Measurements from ENCODE around the gene MFSD12.

DNA sequence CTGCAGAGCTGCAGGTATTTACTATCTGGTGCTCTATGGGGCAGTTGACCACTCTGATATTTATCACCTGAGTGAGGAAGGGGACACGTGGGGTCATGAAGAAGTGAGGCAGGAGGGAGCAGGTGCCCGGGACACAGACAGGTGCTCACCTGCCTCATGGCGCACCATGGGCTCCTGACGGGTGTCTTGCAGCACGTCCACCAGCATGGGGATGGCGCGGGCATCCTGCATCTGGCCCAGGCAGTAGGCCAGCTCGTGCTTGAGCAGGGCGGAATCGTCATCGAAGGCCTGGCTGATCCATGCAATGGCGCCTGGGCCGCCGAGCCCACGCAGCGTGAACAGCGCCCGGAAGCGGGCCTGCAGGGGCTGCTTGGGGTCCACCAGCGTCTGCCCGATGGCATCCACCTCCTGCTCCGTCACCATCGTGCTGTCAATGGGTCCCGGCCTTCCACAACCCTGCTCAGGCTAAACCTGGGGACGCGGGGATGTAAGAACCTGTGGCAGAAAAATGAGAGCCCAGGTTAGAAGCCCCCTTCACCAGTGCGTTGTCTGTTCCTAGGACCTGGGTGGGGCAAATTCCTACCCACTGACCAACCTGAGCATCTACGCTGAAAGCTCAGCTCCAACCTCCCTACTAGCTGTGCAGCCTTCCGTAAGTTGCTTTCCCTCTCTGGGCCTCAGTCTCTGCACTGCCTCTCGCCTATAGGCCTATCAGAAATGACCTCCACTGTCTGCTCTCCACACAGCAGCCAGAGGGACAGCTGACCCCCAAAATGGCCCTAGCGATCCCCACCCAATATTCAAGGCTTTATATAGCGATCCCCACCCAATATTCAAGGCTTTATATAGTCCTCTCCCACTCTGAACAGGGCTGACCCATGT lies 60.8 kb downstream of the MFSD12 start:
- TF ChIP-seq, protein P1, sequence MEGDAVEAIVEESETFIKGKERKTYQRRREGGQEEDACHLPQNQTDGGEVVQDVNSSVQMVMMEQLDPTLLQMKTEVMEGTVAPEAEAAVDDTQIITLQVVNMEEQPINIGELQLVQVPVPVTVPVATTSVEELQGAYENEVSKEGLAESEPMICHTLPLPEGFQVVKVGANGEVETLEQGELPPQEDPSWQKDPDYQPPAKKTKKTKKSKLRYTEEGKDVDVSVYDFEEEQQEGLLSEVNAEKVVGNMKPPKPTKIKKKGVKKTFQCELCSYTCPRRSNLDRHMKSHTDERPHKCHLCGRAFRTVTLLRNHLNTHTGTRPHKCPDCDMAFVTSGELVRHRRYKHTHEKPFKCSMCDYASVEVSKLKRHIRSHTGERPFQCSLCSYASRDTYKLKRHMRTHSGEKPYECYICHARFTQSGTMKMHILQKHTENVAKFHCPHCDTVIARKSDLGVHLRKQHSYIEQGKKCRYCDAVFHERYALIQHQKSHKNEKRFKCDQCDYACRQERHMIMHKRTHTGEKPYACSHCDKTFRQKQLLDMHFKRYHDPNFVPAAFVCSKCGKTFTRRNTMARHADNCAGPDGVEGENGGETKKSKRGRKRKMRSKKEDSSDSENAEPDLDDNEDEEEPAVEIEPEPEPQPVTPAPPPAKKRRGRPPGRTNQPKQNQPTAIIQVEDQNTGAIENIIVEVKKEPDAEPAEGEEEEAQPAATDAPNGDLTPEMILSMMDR (IDR thresholded peaks at IDR 0.05; ENCODE audit: low read depth, low read length), result no peak
- TF ChIP-seq POLR2A (IDR thresholded peaks at IDR 0.05; ENCODE audit: extremely low read depth, insufficient read length), result no peak
- TF ChIP-seq, protein P2, sequence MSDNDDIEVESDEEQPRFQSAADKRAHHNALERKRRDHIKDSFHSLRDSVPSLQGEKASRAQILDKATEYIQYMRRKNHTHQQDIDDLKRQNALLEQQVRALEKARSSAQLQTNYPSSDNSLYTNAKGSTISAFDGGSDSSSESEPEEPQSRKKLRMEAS (IDR thresholded peaks at IDR 0.05; ENCODE audit: low read depth, low read length), result no peak
